OCI-LY1 (cell line): ENCODE measurements around the gene MBD3L3.
"Not testable (repeated sequence)": the region's sequence is repeated elsewhere in the genome, so short reads cannot be mapped to it uniquely, and the experiment has no call there.

ENCODE experiments used
- EZH2 ChIP-seq: fragments of 200-600 bp; sonication (generic), shearing (Covaris generic); IDR thresholded peaks from 2 replicates; pipeline ENCODE4 v1.8.0; 2017; ENCODE audit warnings: borderline replicate concordance, mixed run types, mild to moderate bottlenecking, antibody characterized with exemption, low read length, moderate library complexity, mixed read lengths
- TF ChIP-seq, protein P1 (sequence below): fragments of 200-600 bp; sonication (generic), shearing (Covaris generic); IDR thresholded peaks from 2 replicates; pipeline ENCODE4 v1.5.1; 2017; ENCODE audit warnings: mild to moderate bottlenecking, antibody characterized with exemption, low read length, moderate library complexity, mixed read lengths

- TF ChIP-seq, protein P1, sequence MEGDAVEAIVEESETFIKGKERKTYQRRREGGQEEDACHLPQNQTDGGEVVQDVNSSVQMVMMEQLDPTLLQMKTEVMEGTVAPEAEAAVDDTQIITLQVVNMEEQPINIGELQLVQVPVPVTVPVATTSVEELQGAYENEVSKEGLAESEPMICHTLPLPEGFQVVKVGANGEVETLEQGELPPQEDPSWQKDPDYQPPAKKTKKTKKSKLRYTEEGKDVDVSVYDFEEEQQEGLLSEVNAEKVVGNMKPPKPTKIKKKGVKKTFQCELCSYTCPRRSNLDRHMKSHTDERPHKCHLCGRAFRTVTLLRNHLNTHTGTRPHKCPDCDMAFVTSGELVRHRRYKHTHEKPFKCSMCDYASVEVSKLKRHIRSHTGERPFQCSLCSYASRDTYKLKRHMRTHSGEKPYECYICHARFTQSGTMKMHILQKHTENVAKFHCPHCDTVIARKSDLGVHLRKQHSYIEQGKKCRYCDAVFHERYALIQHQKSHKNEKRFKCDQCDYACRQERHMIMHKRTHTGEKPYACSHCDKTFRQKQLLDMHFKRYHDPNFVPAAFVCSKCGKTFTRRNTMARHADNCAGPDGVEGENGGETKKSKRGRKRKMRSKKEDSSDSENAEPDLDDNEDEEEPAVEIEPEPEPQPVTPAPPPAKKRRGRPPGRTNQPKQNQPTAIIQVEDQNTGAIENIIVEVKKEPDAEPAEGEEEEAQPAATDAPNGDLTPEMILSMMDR = not testable (repeated sequence)
- TF ChIP-seq EZH2 = not testable (repeated sequence)
Measured at GRCh38 chr19:7028790-7029189, 29.7 kb downstream of the MBD3L3 start.
